HG02884 (cell line): ENCODE data around the gene ATIC.

Experiments used
- ATAC-seq: cut with Tn5 transposase; IDR thresholded peaks from one replicate; pipeline ENCODE4 v1.9.1; 2021; ENCODE audit warnings: mild to moderate bottlenecking, moderate library complexity; ENCODE audit not compliant: unreplicated experiment

The ATIC gene

GRCh38 chr2:215396595-215397313 lies 84.9 kb downstream of the ATIC start:
- no peak for ATAC-seq

GRCh38 chr2:215397632-215398341 lies 85.9 kb downstream of the ATIC start:
- ATAC-seq: no peak

- no peak for ATAC-seq
Measured at GRCh38 chr2:215399067-215399716, 87.3 kb downstream of the ATIC start.
